ENCODE measurements around the gene SLC2A9. TPM values are rescaled to one million over a fixed set of nuclear protein-coding genes. Genes with fewer than 3 reads are reported as not detected.
A peak's percentile ranks its signal among the peaks of the same experiment; 100 is the strongest.

The SLC2A9 gene
- total RNA-seq, 2 donors from 2014 or later, result 0.95 to 1.9 TPM

DNA sequence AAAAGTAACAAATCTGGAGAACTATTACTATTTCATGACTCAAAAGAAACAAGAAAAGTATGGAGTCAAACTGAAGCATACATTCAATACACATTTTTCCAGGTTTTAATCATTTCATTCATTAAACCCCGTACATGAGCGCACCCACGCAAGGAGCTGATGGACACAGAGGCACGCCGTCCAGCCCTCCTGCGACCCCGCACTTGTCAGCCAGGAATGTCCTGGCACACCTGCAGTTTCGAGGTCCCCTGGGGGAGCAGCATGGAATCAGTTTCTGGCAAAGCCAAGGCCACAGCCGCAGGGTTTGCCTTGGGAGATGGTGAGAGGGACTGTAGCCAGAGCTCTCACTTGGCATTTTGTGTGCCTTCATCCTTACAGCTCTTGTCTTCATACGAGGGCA, 12.8 kb upstream of the SLC2A9 start:
- no peaks in the 10 kb centered on the region for H3K27me3 Mint-ChIP-seq (ENCODE audit: insufficient read depth)
- no peaks in the 10 kb centered on the region for H3K9me3 Mint-ChIP-seq
- Histone ChIP-seq H3K9ac (ENCODE audit: extremely low read depth, low read length, poor library complexity, severe bottlenecking) (no peak overlapping the region), H3K27ac (ENCODE audit: low read depth, low read length) (no peak overlapping the region), H3K36me3 (ENCODE audit: control insufficient read depth, insufficient read depth, low read length) (no peaks in the 10 kb centered on the region), H3K27me3 (ENCODE audit: control insufficient read depth, insufficient read depth, low read length, poor library complexity, severe bottlenecking) (no peaks in the 10 kb centered on the region), H3K9me3 (ENCODE audit: control insufficient read depth, low read length) (no peaks in the 10 kb centered on the region), H3K4me1 (ENCODE audit: control insufficient read depth, insufficient read depth, low read length) (peaks cover 9% of the 10 kb centered on the region), H3K4me3 (ENCODE audit: low read length) (no peak overlapping the region)
- no peak overlapping the region for H3K27ac Mint-ChIP-seq
- DNase-seq, result peak; percentile 36
- WGBS, 2 experiments (ENCODE audit: insufficient coverage in 1 of 2, insufficient read length in 1 of 2), result 93 to 98% methylated on average over 8 to 10 of the region's 10 CpGs
- TF ChIP-seq, protein P1, sequence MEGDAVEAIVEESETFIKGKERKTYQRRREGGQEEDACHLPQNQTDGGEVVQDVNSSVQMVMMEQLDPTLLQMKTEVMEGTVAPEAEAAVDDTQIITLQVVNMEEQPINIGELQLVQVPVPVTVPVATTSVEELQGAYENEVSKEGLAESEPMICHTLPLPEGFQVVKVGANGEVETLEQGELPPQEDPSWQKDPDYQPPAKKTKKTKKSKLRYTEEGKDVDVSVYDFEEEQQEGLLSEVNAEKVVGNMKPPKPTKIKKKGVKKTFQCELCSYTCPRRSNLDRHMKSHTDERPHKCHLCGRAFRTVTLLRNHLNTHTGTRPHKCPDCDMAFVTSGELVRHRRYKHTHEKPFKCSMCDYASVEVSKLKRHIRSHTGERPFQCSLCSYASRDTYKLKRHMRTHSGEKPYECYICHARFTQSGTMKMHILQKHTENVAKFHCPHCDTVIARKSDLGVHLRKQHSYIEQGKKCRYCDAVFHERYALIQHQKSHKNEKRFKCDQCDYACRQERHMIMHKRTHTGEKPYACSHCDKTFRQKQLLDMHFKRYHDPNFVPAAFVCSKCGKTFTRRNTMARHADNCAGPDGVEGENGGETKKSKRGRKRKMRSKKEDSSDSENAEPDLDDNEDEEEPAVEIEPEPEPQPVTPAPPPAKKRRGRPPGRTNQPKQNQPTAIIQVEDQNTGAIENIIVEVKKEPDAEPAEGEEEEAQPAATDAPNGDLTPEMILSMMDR (conservative IDR thresholded peaks at IDR 0.05), result no peak
- no peaks in the 10 kb centered on the region for H3K36me3 Mint-ChIP-seq (ENCODE audit: low read depth)
- no peak overlapping the region for H3K4me3 Mint-ChIP-seq
- peaks cover 17% of the 10 kb centered on the region for H3K4me1 Mint-ChIP-seq

DNA sequence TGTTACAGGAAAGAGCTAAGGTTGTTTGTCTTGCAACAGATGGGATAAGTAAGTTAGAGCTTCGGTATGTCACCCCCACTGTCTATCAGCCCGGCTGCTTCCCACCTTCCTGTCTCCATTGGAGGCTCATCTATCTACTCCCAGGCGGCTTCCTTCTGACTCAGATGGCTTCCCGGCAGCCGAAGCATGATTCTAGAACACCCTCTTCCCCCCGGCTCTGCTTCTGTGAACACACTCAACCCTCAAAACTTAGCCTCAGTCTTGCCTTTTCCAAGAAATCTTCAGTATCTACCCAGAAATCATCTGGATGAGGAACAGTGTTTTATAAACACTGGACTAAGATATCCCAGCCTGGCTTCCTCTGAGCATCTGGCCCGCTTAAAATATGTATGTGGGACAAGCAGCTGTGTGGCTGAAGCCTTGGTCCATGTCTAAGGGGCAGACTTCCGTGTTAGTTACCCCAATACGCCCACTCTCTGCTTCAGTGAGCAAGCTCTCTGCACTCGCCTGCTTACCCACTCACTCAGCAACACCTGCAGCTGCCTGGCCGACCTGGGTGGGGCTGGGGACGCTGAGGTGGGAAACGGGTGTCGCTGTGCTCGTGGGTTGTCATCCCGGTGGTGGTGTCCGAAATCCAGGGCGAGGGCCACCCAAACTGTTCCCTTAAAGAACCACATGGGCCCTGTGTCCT, 12.0 kb upstream of the SLC2A9 start:
- Mint-ChIP-seq H3K27ac (no peak overlapping the region), H3K36me3 (ENCODE audit: low read depth) (no peaks in the 10 kb centered on the region), H3K9me3 (no peaks in the 10 kb centered on the region), H3K27me3 (ENCODE audit: insufficient read depth) (no peaks in the 10 kb centered on the region), H3K4me1 (peaks cover 17% of the 10 kb centered on the region), H3K4me3 (no peak overlapping the region)
- 79 to 85% methylated on average over 10 to 18 of the region's 18 CpGs for WGBS, 2 experiments (ENCODE audit: insufficient coverage in 1 of 2, insufficient read length in 1 of 2)
- DNase-seq, result peak; percentile 51
- TF ChIP-seq, protein P1 (conservative IDR thresholded peaks at IDR 0.05), result no peak
- H3K4me1 ChIP-seq (ENCODE audit: control insufficient read depth, insufficient read depth, low read length), result peaks cover 9% of the 10 kb centered on the region
- H3K4me3 ChIP-seq (ENCODE audit: low read length), result no peak overlapping the region
- no peaks in the 10 kb centered on the region for H3K36me3 ChIP-seq (ENCODE audit: control insufficient read depth, insufficient read depth, low read length)
- H3K9ac ChIP-seq (ENCODE audit: extremely low read depth, low read length, poor library complexity, severe bottlenecking), result no peak overlapping the region
- no peaks in the 10 kb centered on the region for H3K27me3 ChIP-seq (ENCODE audit: control insufficient read depth, insufficient read depth, low read length, poor library complexity, severe bottlenecking)
- H3K27ac ChIP-seq (ENCODE audit: low read depth, low read length), result no peak overlapping the region
- no peaks in the 10 kb centered on the region for H3K9me3 ChIP-seq (ENCODE audit: control insufficient read depth, low read length)

DNA sequence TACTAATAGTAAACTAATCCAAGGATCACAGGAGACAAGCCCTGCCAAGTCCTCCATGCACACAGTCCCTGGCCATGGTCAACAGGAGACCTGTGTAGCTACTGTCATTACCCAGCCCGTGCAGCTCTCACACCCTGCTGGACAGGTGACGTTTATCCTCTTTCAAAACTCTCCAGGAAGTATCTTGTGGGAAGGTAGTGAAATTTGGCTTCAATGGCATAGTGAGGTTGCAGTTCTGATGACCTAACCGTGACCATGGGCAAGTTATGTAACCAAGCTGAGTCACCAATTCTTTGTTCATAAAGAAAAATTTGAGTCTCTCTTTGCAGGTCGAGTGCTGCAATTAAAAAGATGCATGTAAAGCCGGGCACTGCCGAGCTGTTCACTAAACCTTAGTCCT, 11.3 kb upstream of the SLC2A9 start:
- no peak overlapping the region for H3K4me3 ChIP-seq (ENCODE audit: low read length)
- H3K4me1 Mint-ChIP-seq, result peaks cover 17% of the 10 kb centered on the region
- no peaks in the 10 kb centered on the region for H3K27me3 Mint-ChIP-seq (ENCODE audit: insufficient read depth)
- 90 to 94% methylated on average over 5 to 6 of the region's 6 CpGs for WGBS, 2 experiments (ENCODE audit: insufficient coverage in 1 of 2, insufficient read length in 1 of 2)
- no peak overlapping the region for H3K27ac Mint-ChIP-seq
- H3K4me1 ChIP-seq (ENCODE audit: control insufficient read depth, insufficient read depth, low read length), result peaks cover 9% of the 10 kb centered on the region
- no peak overlapping the region for H3K4me3 Mint-ChIP-seq
- H3K27me3 ChIP-seq (ENCODE audit: control insufficient read depth, insufficient read depth, low read length, poor library complexity, severe bottlenecking), result no peaks in the 10 kb centered on the region
- no peak overlapping the region for H3K27ac ChIP-seq (ENCODE audit: low read depth, low read length)
- no peaks in the 10 kb centered on the region for H3K36me3 ChIP-seq (ENCODE audit: control insufficient read depth, insufficient read depth, low read length)
- no peak overlapping the region for H3K9ac ChIP-seq (ENCODE audit: extremely low read depth, low read length, poor library complexity, severe bottlenecking)
- peak; percentile 25 for DNase-seq
- no peaks in the 10 kb centered on the region for H3K9me3 Mint-ChIP-seq
- TF ChIP-seq, protein P1 (conservative IDR thresholded peaks at IDR 0.05), result no peak
- no peaks in the 10 kb centered on the region for H3K9me3 ChIP-seq (ENCODE audit: control insufficient read depth, low read length)
- no peaks in the 10 kb centered on the region for H3K36me3 Mint-ChIP-seq (ENCODE audit: low read depth)

Measured in endodermal cell (in vitro differentiated cells).